Glutamatergic neuron (in vitro differentiated cells): Measurements from ENCODE around the gene SORBS2. TPM values are rescaled to one million over a fixed set of nuclear protein-coding genes. Genes with fewer than 3 reads are reported as not detected.

Source experiments
- DNase-seq: peaks from one replicate; pipeline ENCODE4 v3.0.0; 2022
- H3K27ac Mint-ChIP-seq: one replicate; pipeline ENCODE4 v1.8.0; 2020; ENCODE audit warnings: mild to moderate bottlenecking, mixed read lengths, inconsistent platforms; ENCODE audit not compliant: unreplicated experiment
- H3K27me3 Mint-ChIP-seq: one replicate; pipeline ENCODE4 v1.8.0; 2020; ENCODE audit warnings: mild to moderate bottlenecking, moderate library complexity, mixed read lengths, inconsistent platforms; ENCODE audit not compliant: unreplicated experiment
- H3K36me3 Mint-ChIP-seq: one replicate; pipeline ENCODE4 v1.8.0; 2020; ENCODE audit warnings: mild to moderate bottlenecking, mixed read lengths, inconsistent platforms; ENCODE audit not compliant: unreplicated experiment
- H3K4me1 Mint-ChIP-seq: one replicate; pipeline ENCODE4 v1.8.0; 2020; ENCODE audit warnings: mild to moderate bottlenecking, low read depth, mixed read lengths, inconsistent platforms; ENCODE audit not compliant: unreplicated experiment
- H3K4me3 Mint-ChIP-seq: one replicate; pipeline ENCODE4 v1.8.0; 2020; ENCODE audit warnings: mild to moderate bottlenecking, mixed read lengths, inconsistent platforms; ENCODE audit not compliant: unreplicated experiment
- H3K9me3 Mint-ChIP-seq: one replicate; pipeline ENCODE4 v1.8.0; 2020; ENCODE audit warnings: mild to moderate bottlenecking, moderate library complexity, mixed read lengths, inconsistent platforms; ENCODE audit not compliant: unreplicated experiment
- total RNA-seq: library from RNA; stranded (reverse); fragmentation: NEBNext Ultra II Directional; extraction: Animal tissue kit (Norgen Biotek cat#: 25700); gene quantifications from one replicate; pipeline ENCODE4 v1.2.1, GENCODE V29; 2021; ENCODE audit not compliant: unreplicated experiment
- TF ChIP-seq, protein P1 (sequence below): fragments of 200-600 bp; sonication (generic); IDR thresholded peaks from one replicate; pipeline ENCODE4 v1.5.0; 2021; ENCODE audit not compliant: partially characterized antibody, unreplicated experiment

SORBS2 gene
- total RNA-seq, 1 donor from 2014 or later: 95.5 TPM

DNA sequence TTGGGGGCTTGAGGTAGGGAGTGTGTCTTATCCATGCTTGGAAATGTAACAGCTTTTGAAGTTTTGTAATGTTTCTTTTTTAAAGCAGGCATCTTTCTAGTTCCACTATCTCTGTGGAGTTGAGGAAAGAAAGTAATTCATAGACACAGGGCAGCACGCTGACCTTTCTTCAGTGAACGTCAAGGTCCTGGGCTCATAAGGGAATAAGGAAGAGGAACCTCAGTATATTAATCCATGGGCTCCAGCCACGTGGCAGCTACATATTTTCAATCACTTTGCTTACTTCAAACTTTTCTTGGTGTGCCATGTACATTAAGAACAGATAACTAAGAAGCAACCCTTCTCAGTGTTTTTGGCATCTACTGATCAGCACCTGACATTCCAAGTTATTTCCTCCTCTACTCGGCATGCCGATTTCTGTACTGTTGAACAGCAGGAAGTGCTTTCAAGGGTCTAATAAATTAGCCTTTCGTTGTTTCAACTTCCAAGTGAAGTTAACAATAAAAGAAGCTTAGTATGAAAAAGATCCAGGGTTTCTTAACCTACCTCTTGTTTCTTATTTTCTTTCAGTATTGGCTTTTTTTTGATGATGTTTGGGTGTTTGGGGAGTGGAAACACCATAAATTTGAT lies 88.2 kb downstream of the SORBS2 start:
- TF ChIP-seq, protein P1, sequence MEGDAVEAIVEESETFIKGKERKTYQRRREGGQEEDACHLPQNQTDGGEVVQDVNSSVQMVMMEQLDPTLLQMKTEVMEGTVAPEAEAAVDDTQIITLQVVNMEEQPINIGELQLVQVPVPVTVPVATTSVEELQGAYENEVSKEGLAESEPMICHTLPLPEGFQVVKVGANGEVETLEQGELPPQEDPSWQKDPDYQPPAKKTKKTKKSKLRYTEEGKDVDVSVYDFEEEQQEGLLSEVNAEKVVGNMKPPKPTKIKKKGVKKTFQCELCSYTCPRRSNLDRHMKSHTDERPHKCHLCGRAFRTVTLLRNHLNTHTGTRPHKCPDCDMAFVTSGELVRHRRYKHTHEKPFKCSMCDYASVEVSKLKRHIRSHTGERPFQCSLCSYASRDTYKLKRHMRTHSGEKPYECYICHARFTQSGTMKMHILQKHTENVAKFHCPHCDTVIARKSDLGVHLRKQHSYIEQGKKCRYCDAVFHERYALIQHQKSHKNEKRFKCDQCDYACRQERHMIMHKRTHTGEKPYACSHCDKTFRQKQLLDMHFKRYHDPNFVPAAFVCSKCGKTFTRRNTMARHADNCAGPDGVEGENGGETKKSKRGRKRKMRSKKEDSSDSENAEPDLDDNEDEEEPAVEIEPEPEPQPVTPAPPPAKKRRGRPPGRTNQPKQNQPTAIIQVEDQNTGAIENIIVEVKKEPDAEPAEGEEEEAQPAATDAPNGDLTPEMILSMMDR: no peak
- Mint-ChIP-seq H3K4me1 (peaks cover 30% of the 10 kb centered on the region), H3K9me3 (no peaks in the 10 kb centered on the region), H3K27ac (no peak overlapping the region), H3K36me3 (no peaks in the 10 kb centered on the region), H3K4me3 (no peak overlapping the region), H3K27me3 (no peaks in the 10 kb centered on the region)
- no peak for DNase-seq

DNA sequence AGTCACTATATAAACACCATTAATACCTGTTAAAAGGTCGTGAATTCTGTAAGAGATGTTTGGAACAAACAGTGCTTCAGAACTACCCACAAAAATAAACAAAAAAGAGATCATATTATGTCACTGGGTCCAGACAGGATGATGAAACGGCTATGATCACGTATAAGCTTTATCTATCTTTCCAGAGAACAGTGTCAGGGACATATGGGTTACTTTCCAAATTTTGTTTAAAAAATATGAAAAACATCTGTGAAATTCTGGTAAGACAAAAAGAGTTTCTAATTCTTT lies 90.0 kb downstream of the SORBS2 start:
- no peak overlapping the region for H3K4me3 Mint-ChIP-seq
- peaks cover 2% of the 10 kb centered on the region for H3K27me3 Mint-ChIP-seq
- TF ChIP-seq, protein P1: no peak
- H3K36me3 Mint-ChIP-seq: no peaks in the 10 kb centered on the region
- no peak overlapping the region for H3K27ac Mint-ChIP-seq
- DNase-seq: no peak
- H3K9me3 Mint-ChIP-seq: no peaks in the 10 kb centered on the region
- H3K4me1 Mint-ChIP-seq: peaks cover 33% of the 10 kb centered on the region

- Mint-ChIP-seq H3K27ac (no peak overlapping the region), H3K4me3 (no peak overlapping the region), H3K4me1 (peaks cover 35% of the 10 kb centered on the region), H3K27me3 (peaks cover 4% of the 10 kb centered on the region), H3K36me3 (no peaks in the 10 kb centered on the region), H3K9me3 (peaks cover 3% of the 10 kb centered on the region)
- DNase-seq: no peak
- TF ChIP-seq, protein P1: no peak
Measured at GRCh38 chr4:185721190-185722028, 90.6 kb downstream of the SORBS2 start.

- H3K4me3 Mint-ChIP-seq: no peak overlapping the region
Measured at GRCh38 chr4:185719500-185719858, 92.5 kb downstream of the SORBS2 start.

More at GRCh38 chr4:185719500-185719858, 92.5 kb downstream of the SORBS2 start:
- H3K27me3 Mint-ChIP-seq: peaks cover 4% of the 10 kb centered on the region
- H3K36me3 Mint-ChIP-seq: peaks cover under 1% of the 10 kb centered on the region
- TF ChIP-seq, protein P1: no peak
- H3K27ac Mint-ChIP-seq: no peak overlapping the region
- no peak for DNase-seq
- peaks cover 34% of the 10 kb centered on the region for H3K4me1 Mint-ChIP-seq
- H3K9me3 Mint-ChIP-seq: peaks cover 3% of the 10 kb centered on the region
